Left ventricle myocardium superior (tissue), 1 donor: ENCODE results near the gene DNAH6. TPM values are rescaled to one million over a fixed set of nuclear protein-coding genes. Genes with fewer than 3 reads are reported as not detected.

Source experiments
- total RNA-seq: library from RNA; stranded (reverse); fragmentation: NEBNext Ultra II Directional; extraction: Animal tissue kit (Norgen Biotek cat#: 25700); gene quantifications from one replicate; pipeline ENCODE4 v1.2.1, GENCODE V29; 2021
- donor health status: DM: no; HTN: yes; CAD: no; lungs with severe emphysema.

The DNAH6 gene
- total RNA-seq, 1 donor from 2014 or later: 0.22 TPM

Other genes with a start within 250 kb of the DNAH6 start
- 308 TPM for gene SUCLG1, start 57.2 kb upstream of the DNAH6 start, total RNA-seq